NCI-H1105 (cell line): Measurements from ENCODE around the gene TMEM213.

ENCODE experiments used
- DNase-seq: peaks from one replicate; lab custom pipeline; 2025; lab: John Stamatoyannopoulos, UW

TMEM213 gene

GRCh38 chr7:138842111-138842510 is 44.3 kb downstream of the TMEM213 start:
- DNase-seq: no peak

DNA sequence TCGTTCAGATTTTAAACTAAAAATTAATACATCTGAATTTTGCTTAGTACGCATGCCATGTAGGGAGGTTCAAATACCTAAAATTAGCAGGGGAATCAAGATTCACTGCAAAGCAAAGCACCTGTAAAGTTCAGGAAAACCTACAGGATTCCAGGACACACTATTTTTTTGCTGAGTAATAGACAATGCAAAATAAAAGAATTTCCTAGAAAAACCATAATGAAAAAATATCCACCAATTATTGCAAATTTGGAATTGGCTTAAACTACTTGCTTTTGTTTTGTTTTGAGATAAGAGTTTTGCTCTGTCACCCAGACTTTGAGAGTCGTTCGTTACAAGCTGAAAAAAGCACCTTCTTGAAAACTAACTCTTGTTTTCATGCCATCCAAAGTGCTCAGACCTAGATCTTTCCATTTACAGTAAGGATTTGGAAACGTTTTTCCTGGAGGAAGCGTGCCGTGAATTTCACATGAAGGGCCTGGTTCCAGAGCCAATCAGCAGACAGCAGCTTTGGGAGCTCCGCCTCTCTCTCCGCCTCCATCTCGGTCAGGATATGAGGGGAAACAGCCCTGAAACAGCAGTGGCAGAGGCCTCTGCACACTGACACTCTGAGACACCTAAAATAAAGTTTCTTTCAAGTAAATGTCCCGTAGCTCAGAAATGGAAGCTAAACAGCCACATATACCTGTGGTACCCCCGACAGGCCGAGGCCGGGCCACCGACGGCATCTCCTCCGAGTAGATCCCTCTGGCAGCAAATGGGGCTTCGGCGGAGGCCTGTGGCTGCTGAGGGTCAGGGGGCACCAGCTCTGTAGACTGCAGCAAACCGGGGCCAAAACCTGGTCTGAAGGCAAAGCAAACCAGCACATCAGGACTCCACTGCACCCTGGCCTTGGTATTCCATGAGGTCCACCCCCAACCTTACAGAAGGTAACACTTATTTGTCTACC is 46.1 kb downstream of the TMEM213 start:
- DNase-seq: no peak

DNA sequence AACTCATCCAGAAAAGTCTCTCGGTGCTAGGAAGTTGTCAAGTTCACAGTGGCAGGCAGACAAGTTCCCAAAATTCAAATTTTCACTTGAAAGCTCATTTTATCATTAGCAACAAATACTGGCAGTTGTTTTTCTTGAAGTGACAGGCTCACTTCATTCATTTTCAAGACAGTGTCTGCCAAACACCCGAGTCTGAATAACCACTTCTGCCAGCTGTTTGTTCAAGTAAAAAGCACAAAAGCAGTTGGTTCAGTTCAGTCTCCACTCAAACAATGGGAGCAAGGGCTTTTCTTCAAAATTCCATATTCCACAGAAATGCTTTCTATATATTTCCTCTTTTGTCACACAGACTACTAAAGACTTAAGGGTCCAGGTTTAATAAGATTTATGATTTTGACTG is 47.9 kb downstream of the TMEM213 start:
- no peak for DNase-seq

GRCh38 chr7:138848056-138848980 is 50.5 kb downstream of the TMEM213 start:
- DNase-seq: no peak

DNA sequence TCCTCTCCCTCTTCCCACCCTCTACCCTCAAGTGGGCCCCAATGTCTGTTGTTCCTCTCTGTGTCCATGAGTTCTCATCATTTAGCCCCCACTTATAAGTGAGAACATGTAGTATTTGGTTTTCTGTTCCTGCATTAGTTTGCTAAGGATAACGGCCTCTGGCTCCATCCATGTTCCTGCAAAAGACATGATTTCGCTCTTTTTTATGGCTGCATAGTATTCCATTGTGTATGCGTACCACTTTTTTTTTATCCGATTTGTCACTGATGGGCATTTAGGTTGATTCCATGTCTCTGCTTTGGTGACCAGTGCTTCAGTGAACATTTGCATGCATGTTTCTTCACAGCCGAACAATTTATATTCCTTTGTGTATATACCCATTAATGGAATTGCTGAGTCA is 51.9 kb downstream of the TMEM213 start:
- DNase-seq: no peak

GRCh38 chr7:138852469-138852868 is 54.7 kb downstream of the TMEM213 start:
- DNase-seq: no peak

DNA sequence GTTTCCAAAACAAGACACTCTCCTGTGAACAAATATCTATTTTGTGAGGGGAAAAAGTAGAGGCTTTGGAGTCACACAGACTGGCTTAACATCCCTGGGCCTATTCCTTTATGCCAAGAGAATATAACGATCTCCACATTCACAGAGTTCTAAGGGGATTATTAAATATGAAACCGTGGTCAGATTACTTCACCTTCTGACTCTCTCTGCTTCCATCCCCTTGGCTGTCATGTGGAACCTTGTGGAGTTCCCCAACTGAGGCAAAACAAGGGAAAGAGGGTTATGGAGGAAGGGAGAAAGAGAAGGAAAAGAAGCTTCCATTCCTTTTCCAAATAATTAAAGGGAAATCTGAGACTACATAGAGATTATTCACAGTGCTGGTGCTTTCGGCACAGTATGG is 55.7 kb downstream of the TMEM213 start:
- DNase-seq: no peak

DNA sequence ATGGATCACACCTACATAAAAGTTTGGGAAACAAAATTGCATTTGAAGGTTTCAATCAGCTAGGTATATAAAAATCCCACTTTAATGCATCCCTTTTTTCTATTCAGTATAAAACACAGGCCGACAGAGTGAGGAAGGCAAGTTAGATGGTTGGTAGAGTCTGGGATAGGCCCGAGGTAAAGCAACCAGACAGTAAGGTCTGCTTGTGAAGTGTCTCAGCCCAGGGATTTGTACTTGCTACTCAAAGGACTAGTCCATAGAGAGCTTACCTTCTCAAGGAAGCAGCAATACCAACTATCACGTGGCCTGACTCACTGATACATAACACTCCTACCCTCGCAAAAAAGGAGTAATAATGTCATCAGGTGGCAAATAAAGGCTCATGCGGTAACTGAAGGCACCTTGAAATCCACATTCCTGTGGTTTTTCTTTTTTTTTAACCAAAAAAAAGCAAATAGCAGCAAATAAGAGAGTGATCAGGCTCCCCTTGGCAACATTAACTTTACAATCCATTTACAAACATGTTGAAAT is 56.4 kb downstream of the TMEM213 start:
- DNase-seq: no peak

- no peak for DNase-seq
Measured at GRCh38 chr7:138857728-138858127, 59.9 kb downstream of the TMEM213 start.

DNA sequence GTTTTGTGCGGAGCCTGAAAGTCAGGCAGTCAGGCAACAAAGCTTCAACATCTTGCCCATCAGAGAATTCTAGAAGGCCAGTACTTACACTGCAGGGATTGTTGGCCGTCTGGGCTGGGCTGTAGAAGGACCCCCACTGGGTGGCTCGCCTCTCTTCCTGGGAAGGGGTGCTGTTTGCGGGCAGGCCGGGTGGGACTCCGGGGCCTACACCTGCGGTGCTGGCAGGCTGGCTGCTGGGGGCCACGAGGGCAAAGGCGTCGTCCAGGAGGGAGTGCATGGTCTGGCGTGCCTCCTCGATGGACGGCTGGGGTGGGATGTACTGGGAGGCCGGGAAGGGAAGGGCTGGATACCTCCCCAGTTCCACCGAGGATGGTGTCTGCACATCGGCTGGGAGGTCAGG is 63.3 kb downstream of the TMEM213 start:
- no peak for DNase-seq

- DNase-seq: no peak
Measured at GRCh38 chr7:138863931-138864330, 66.1 kb downstream of the TMEM213 start.

DNA sequence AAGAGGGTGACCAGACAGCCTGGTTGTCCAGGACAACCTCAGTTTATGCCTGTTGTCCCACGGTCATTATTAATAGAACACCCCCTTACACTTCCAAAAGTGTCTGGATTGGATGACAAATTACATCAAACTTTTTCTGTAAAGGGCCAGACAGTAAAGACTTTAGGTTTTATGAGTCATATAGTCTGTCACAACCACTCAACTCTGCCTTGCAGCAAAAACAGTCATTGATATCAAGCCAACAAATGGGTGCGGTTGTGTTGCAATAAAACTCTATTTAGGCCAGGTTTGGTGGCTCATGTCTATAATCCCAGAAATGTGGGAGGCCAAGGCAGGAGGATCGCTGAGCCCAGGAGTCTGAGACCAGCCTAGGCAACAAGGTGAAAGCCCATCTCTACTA is 66.9 kb downstream of the TMEM213 start:
- no peak for DNase-seq

- no peak for DNase-seq
Measured at GRCh38 chr7:138865843-138866242, 68.0 kb downstream of the TMEM213 start.

GRCh38 chr7:138866353-138866752 is 68.6 kb downstream of the TMEM213 start:
- no peak for DNase-seq

DNA sequence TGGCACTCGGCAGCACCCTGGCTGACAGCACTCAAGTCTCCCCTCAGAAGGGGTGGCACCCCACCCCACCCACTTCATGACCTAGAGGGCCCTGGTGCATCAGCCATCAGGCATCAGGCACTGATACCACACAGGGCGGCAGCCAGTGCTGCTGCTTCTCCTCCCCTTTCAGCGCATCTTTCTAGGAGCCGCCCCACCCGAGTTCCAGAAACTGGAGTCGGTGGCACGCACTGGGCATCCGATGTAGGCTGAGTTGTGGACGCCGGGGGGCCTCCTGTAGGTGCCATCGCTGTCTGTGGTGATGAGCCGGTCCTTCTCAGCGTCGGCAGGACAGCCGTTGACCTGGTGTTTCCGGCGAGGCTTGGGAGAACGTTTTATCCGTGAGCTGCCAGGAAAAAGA is 70.0 kb downstream of the TMEM213 start:
- no peak for DNase-seq

GRCh38 chr7:138868711-138869110 is 70.9 kb downstream of the TMEM213 start:
- DNase-seq: no peak

DNA sequence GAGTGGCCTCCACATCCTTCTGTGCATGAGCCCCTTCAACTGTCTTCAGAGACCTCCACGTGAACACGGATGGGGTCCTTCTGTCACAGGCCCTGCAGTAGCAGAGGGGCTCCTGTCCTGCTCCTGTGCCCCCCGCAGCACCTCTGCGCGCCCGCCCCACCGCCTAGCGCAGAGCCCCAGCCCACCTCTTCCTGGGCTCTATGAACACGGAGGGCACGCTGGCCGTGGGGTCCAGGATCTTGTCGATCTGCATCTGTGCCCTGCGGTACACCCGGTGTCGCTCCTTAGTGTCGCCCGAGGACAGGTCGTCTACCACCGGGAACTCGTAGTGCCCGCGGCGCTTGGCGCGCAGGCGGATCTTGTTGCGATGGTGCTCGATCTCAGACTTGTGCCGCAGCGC is 71.6 kb downstream of the TMEM213 start:
- no peak for DNase-seq

- DNase-seq: no peak
Measured at GRCh38 chr7:138871065-138871813, 73.4 kb downstream of the TMEM213 start.

- DNase-seq: no peak
Measured at GRCh38 chr7:138871814-138872090, 74.0 kb downstream of the TMEM213 start.

- DNase-seq: no peak
Measured at GRCh38 chr7:138872576-138872975, 74.8 kb downstream of the TMEM213 start.

DNA sequence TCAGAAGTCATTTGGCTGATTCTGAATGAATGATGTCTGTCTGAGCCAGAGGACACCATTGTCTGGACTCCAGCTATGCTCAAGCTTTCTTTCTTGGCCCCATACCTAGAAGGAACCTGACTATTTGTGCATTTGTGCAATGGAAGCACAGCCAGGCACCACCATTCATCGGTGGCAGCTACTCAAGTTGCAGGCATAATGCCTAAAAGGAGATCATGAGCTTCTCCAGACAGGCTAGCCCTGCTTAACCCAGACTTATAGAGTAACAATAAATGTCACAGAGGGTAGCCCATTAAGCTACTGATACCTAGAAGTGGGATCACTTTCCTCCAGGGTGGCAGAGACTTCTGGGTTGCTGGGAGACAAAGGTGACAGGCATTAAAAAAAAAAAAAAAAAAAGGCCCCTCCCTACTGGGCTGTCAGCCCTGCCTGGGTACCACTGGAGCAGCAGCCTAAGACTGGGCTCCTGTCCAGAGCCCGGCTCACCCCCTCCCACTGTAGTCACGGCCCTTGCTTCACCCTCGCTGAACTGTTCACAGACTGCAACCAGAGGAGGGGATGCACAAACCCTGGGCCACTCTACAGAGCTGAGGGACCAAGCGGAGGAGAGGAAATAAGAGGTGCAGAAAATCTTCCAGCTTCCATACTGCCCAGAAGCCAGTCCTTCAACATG is 75.6 kb downstream of the TMEM213 start:
- no peak for DNase-seq

DNA sequence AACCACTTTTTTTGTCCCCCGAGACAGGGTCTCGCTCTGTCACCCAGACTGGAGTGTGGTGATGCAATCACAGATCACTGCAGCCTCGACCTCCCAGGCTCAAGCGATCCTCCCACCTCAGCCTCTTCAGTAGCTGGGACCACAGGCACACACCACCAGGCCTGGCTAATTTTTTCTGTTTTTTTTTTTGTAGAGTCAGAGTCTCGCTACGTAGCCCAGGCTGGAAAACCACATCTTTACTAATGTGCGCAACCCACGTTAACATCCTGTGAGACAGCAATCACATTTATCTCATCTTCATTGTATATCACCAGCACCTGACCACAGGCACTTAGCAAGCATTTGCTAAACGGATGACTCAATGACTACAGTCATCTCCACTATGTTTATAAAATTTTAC is 78.0 kb downstream of the TMEM213 start:
- DNase-seq: no peak
